IPS-18a (cell line): ENCODE data around the gene CRNN.

Source experiments
- H3K27ac ChIP-seq: one replicate; pipeline ENCODE4 v1.5.1; 2013; ENCODE audit warnings: low read length
- H3K27me3 ChIP-seq: one replicate; pipeline ENCODE4 v1.6.1; 2013; ENCODE audit warnings: mild to moderate bottlenecking, low read length; ENCODE audit not compliant: control insufficient read depth, insufficient read depth
- H3K36me3 ChIP-seq: one replicate; pipeline ENCODE4 v1.6.1; 2013; ENCODE audit warnings: low read depth, low read length; ENCODE audit not compliant: control insufficient read depth
- H3K4me1 ChIP-seq: one replicate; pipeline ENCODE4 v1.6.1; 2013; ENCODE audit warnings: low read depth, low read length; ENCODE audit not compliant: control insufficient read depth
- H3K4me3 ChIP-seq: one replicate; pipeline ENCODE4 v1.5.1; 2013; ENCODE audit warnings: low read length
- H3K9ac ChIP-seq: one replicate; pipeline ENCODE4 v1.6.1; 2013; ENCODE audit warnings: mild to moderate bottlenecking, low read length, moderate library complexity
- H3K9me3 ChIP-seq: one replicate; pipeline ENCODE4 v1.6.1; 2013; ENCODE audit warnings: low read depth, low read length; ENCODE audit not compliant: control insufficient read depth

Gene CRNN

GRCh38 chr1:152448095-152448494 lies 34.0 kb upstream of the CRNN start:
- H3K4me3 ChIP-seq: no peak overlapping the region
- no peaks in the 10 kb centered on the region for H3K4me1 ChIP-seq
- H3K27ac ChIP-seq: no peak overlapping the region
- no peaks in the 10 kb centered on the region for H3K36me3 ChIP-seq
- no peaks in the 10 kb centered on the region for H3K27me3 ChIP-seq
- peaks cover 76% of the 10 kb centered on the region for H3K9me3 ChIP-seq
- no peak overlapping the region for H3K9ac ChIP-seq

GRCh38 chr1:152447484-152447883 lies 33.4 kb upstream of the CRNN start:
- Histone ChIP-seq H3K9me3 (peaks cover 82% of the 10 kb centered on the region), H3K4me3 (no peak overlapping the region), H3K36me3 (no peaks in the 10 kb centered on the region), H3K27ac (no peak overlapping the region), H3K27me3 (no peaks in the 10 kb centered on the region), H3K9ac (no peak overlapping the region), H3K4me1 (no peaks in the 10 kb centered on the region)

DNA sequence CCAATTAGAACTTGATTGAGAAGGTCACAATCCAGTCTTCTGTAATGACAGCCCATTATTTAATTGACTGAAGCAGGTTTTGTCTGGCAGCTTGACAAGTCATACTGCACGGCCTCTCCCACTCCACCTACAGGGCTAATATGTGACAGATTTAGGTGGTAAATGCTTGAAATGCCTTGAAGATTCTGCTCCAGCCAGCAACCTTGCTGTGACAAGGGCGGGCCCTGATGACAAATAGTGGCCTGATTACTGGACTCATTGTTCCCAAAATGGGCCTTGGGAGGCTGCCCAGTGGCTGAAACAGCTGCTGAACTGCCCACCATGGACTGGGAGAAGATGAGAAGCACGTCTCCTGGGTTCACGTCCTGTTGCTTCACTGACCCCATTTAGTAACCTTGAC lies 30.0 kb upstream of the CRNN start:
- H3K4me1 ChIP-seq: no peaks in the 10 kb centered on the region
- no peak overlapping the region for H3K27ac ChIP-seq
- no peaks in the 10 kb centered on the region for H3K36me3 ChIP-seq
- H3K4me3 ChIP-seq: no peak overlapping the region
- peaks cover 66% of the 10 kb centered on the region for H3K9me3 ChIP-seq
- no peaks in the 10 kb centered on the region for H3K27me3 ChIP-seq
- no peak overlapping the region for H3K9ac ChIP-seq

GRCh38 chr1:152442765-152443164 lies 28.7 kb upstream of the CRNN start:
- H3K4me1 ChIP-seq: no peaks in the 10 kb centered on the region
- H3K9ac ChIP-seq: no peak overlapping the region
- H3K27me3 ChIP-seq: no peaks in the 10 kb centered on the region
- no peaks in the 10 kb centered on the region for H3K36me3 ChIP-seq
- peaks cover 71% of the 10 kb centered on the region for H3K9me3 ChIP-seq
- no peak overlapping the region for H3K27ac ChIP-seq
- no peak overlapping the region for H3K4me3 ChIP-seq

DNA sequence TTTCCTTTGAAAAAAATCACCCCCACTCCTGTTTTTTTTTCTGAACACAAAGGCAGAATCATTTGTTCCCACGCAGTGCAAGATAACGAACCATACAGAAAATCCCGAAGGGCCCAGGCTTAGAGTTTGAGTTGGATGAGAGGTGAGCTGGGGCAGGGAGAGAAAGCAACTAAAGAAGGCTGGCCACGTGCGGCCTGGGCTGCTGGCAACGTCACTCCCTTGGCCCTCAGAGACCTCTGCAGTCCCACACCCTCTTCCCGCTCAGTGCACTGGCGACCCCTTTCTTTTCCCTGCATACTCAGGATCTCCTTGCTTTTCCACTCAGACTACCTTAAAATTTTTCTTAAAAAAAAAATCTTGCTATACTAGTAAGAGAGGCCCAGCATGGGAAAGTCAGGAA lies 28.2 kb upstream of the CRNN start:
- H3K27ac ChIP-seq: no peak overlapping the region
- H3K9ac ChIP-seq: no peak overlapping the region
- H3K9me3 ChIP-seq: peaks cover 69% of the 10 kb centered on the region
- H3K4me1 ChIP-seq: no peaks in the 10 kb centered on the region
- no peaks in the 10 kb centered on the region for H3K27me3 ChIP-seq
- H3K4me3 ChIP-seq: no peak overlapping the region
- no peaks in the 10 kb centered on the region for H3K36me3 ChIP-seq

- no peaks in the 10 kb centered on the region for H3K4me1 ChIP-seq
- H3K36me3 ChIP-seq: no peaks in the 10 kb centered on the region
- H3K9ac ChIP-seq: no peak overlapping the region
- H3K4me3 ChIP-seq: no peak overlapping the region
- H3K27ac ChIP-seq: no peak overlapping the region
- H3K27me3 ChIP-seq: no peaks in the 10 kb centered on the region
- peaks cover 71% of the 10 kb centered on the region for H3K9me3 ChIP-seq
Observed at GRCh38 chr1:152441756-152442155, 27.7 kb upstream of the CRNN start.

DNA sequence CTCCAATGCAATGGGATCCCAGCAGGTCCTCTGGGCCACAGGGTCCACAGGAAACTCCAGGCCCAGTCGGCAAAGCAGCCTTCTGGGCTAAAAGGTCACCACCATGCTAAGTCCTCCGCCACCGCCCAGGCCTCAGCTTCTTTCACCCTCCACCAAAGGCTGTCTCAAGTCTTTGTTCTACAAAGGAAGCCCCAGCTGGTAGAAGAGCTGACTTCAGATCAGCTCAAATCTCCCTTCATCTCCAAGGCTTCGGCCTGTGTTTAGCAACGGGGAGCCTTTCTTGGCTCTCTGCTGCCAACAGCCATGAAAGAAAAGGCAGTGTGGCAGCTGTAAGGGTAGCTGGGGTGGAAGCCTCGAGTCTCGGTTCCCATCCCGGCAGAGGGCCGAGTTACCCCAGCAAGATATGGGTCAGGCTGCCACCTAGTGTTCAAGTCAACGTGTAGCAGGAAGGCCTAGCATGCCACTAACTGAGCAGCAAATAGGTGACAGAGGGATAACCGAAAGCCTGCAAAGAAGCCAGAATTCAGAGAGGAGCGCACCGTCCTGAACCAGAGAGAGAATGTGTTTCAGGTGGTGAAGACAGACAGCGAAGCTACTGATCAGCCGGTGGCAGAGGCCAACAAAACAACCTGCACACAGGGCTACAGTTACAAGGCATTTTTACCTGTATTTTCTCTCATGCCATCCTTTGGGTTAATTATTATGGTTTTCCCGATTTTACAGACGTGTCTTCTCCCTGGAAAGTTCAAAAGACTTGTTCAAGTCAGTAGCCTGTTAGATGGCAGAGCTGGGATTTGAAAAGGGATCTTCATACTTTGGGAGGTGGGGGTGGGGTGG lies 26.8 kb upstream of the CRNN start:
- Histone ChIP-seq H3K36me3 (no peaks in the 10 kb centered on the region), H3K27ac (no peak overlapping the region), H3K9ac (no peak overlapping the region), H3K9me3 (peaks cover 72% of the 10 kb centered on the region), H3K27me3 (no peaks in the 10 kb centered on the region), H3K4me3 (no peak overlapping the region), H3K4me1 (no peaks in the 10 kb centered on the region)

GRCh38 chr1:152436593-152437496 lies 22.8 kb upstream of the CRNN start:
- Histone ChIP-seq H3K4me1 (no peaks in the 10 kb centered on the region), H3K4me3 (no peak overlapping the region), H3K27me3 (no peaks in the 10 kb centered on the region), H3K36me3 (no peaks in the 10 kb centered on the region), H3K27ac (no peak overlapping the region), H3K9me3 (peaks cover 45% of the 10 kb centered on the region), H3K9ac (no peak overlapping the region)

DNA sequence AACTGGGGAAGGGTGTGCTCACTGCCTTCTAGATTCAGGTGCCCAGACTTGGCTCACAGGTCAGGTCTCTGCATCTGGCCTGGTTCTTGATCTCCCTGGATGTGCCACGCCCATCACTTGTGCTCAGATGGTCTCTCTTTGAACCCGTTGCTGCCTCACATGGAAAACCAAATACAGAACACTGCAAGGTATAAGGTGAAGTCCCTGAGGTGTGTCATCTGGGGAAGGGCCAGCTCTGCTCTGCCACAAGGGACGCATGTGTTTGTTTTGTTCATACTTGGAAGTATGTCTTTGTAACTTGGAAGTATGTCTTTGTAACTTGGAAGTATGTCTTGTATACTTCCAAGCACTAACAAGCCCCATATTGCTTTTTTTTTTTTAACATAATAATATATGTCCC lies 13.4 kb upstream of the CRNN start:
- Histone ChIP-seq H3K9ac (no peak overlapping the region), H3K27me3 (no peaks in the 10 kb centered on the region), H3K9me3 (peaks cover 38% of the 10 kb centered on the region)

DNA sequence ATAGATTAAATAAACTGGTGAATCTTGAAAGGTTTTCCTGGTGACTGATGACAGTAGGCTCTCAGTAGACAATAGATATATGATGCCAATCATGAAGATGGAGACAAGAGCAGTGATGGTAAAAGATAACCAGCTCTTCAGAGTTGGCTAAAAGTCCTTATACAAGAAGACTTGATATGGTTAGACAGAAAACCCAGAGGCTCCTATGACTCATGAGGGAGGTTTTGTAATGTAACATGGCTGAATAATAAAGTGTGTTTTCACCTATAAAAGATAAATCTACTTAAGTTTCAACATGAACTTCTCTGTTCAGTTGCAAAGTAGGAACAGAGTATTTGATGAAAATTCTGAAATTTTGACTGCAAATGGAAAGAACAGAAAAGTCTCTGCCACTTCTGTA lies 12.7 kb upstream of the CRNN start:
- Histone ChIP-seq H3K9ac (no peak overlapping the region), H3K9me3 (peaks cover 44% of the 10 kb centered on the region), H3K4me3 (no peak overlapping the region), H3K4me1 (no peaks in the 10 kb centered on the region), H3K27me3 (no peaks in the 10 kb centered on the region), H3K27ac (no peak overlapping the region), H3K36me3 (no peaks in the 10 kb centered on the region)

More for the DNA sequence above, 13.4 kb upstream of the CRNN start:
- Histone ChIP-seq H3K4me1 (no peaks in the 10 kb centered on the region), H3K4me3 (no peak overlapping the region), H3K27ac (no peak overlapping the region), H3K36me3 (no peaks in the 10 kb centered on the region)

DNA sequence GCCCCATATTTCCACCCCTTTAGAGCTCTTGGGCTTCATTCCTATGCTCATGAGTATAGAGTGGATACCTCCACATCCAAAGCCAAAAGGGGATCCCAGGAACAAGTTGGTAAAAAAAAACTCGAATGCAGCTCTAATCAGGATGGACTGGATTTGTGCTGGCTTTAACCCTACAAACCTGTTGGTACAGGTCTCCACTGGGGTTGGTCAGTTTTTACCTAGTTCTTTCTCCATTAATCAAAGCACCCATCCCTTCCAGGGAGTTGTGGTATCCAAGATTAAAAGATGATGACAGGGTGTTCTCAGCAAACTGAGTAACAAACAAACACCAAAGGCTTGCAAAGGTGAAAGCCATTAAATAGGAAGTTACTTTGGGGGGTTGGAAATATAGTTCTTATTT lies 5.9 kb upstream of the CRNN start:
- Histone ChIP-seq H3K4me1 (no peaks in the 10 kb centered on the region), H3K4me3 (no peak overlapping the region), H3K36me3 (no peaks in the 10 kb centered on the region), H3K9ac (no peak overlapping the region), H3K27ac (no peak overlapping the region), H3K9me3 (peaks cover 67% of the 10 kb centered on the region), H3K27me3 (no peaks in the 10 kb centered on the region)
